ENCODE measurements around the gene PAMR1. TPM values are rescaled to one million over a fixed set of nuclear protein-coding genes. Genes with fewer than 3 reads are reported as not detected.

The PAMR1 gene
- total and polyA plus RNA-seq, 2 donors from 2014 or later = 2.2 to 2.4 TPM

DNA sequence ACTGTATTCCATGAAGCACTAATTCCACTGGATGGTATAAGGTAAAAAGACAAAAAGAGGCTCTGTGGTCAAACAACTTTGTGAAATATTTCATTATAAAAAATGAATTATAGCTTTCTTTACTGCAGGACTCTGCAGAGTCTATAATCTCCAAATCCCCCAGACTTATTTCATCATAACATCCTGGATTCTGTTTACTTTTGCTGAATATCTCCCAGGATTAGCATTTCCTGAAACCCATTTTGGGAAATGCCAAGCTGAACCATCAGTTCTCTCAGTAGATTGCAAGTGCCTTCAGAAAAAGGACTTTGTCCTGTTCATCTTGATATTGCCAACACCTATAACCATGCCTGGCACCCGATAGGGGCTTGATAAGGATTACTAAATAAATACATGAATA is 7.9 kb downstream of the PAMR1 start:
- FAIRE-seq = no peak
- Histone ChIP-seq H3K27me3 (ENCODE audit: control insufficient read depth, insufficient read depth, low read length) (no peaks in the 10 kb centered on the region), H3K9me3 (ENCODE audit: control insufficient read depth in 2 of 3, insufficient read depth in 1 of 3, low read length in 3 of 3) (no peaks in the 10 kb centered on the region), H3K9ac (ENCODE audit: low read length in 3 of 3) (no peak overlapping the region), H3K27ac (ENCODE audit: low read depth in 2 of 2, low read length in 2 of 2) (no peak overlapping the region), H3K4me3 (ENCODE audit: low read length in 3 of 3) (no peak overlapping the region), H3K36me3 (ENCODE audit: control insufficient read depth in 2 of 3, insufficient read depth in 3 of 3, low read length in 3 of 3) (no peaks in the 10 kb centered on the region), H3K4me1 (ENCODE audit: control insufficient read depth in 2 of 3, insufficient read depth in 2 of 3, low read depth in 1 of 3, low read length in 3 of 3) (no peaks in the 10 kb centered on the region)
- intact Hi-C loops (cut with DNase I) = no loop called here
- no peak for DNase-seq
- TF ChIP-seq, protein P1, sequence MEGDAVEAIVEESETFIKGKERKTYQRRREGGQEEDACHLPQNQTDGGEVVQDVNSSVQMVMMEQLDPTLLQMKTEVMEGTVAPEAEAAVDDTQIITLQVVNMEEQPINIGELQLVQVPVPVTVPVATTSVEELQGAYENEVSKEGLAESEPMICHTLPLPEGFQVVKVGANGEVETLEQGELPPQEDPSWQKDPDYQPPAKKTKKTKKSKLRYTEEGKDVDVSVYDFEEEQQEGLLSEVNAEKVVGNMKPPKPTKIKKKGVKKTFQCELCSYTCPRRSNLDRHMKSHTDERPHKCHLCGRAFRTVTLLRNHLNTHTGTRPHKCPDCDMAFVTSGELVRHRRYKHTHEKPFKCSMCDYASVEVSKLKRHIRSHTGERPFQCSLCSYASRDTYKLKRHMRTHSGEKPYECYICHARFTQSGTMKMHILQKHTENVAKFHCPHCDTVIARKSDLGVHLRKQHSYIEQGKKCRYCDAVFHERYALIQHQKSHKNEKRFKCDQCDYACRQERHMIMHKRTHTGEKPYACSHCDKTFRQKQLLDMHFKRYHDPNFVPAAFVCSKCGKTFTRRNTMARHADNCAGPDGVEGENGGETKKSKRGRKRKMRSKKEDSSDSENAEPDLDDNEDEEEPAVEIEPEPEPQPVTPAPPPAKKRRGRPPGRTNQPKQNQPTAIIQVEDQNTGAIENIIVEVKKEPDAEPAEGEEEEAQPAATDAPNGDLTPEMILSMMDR (IDR thresholded peaks at IDR 0.05; ENCODE audit: borderline replicate concordance, extremely low read depth, insufficient read depth) = no peak

DNA sequence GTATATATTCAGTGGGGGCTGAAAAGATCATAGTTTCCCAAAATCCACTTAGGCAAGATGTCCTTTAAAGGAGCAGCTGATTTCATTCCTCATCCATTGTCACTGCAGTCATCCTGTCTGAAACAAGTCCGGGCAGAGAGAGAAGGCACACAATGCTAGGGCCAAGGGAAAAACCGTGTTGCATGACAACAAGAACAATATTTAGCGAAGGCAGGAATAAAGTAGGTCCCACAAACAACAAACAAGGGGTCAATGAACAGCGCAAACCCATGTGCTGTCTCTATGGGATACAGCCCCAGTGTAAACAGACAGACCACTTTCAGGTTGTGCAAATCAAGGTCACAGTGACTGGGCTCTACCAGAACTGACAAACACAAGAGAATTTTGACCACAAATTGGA is 9.0 kb downstream of the PAMR1 start:
- no peaks in the 10 kb centered on the region for H3K27me3 ChIP-seq (ENCODE audit: control insufficient read depth, insufficient read depth, low read length)
- no peaks in the 10 kb centered on the region for H3K4me1 ChIP-seq (ENCODE audit: control insufficient read depth in 2 of 3, insufficient read depth in 2 of 3, low read depth in 1 of 3, low read length in 3 of 3)
- no peak for DNase-seq
- intact Hi-C loops (cut with DNase I) = no loop called here
- FAIRE-seq = no peak
- no peak overlapping the region for H3K9ac ChIP-seq (ENCODE audit: low read length in 3 of 3)
- H3K4me3 ChIP-seq (ENCODE audit: low read length in 3 of 3) = no peak overlapping the region
- TF ChIP-seq, protein P1 (IDR thresholded peaks at IDR 0.05; ENCODE audit: borderline replicate concordance, extremely low read depth, insufficient read depth) = no peak
- H3K9me3 ChIP-seq (ENCODE audit: control insufficient read depth in 2 of 3, insufficient read depth in 1 of 3, low read length in 3 of 3) = no peaks in the 10 kb centered on the region
- H3K27ac ChIP-seq (ENCODE audit: low read depth in 2 of 2, low read length in 2 of 2) = no peak overlapping the region
- no peaks in the 10 kb centered on the region for H3K36me3 ChIP-seq (ENCODE audit: control insufficient read depth in 2 of 3, insufficient read depth in 3 of 3, low read length in 3 of 3)

DNA sequence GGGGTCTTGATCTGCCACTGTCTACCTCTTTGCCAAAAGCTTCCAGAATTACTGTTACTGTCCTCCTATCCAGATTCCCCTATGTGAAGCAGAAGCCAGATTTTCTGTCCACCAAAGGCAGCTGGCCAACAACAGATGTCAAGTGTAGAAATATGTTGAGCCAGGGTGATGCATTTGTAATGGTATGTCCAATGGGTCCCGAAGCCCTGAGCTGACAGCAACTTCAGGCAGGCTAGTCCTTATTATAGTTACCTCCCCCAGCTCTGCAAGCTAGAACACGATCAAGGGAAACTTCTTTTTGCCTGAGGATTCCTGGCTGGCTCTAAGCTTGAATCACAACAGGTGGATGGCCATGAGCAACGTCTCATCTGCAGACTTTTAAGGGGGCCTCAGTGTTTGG is 10.2 kb downstream of the PAMR1 start:
- intact Hi-C loops (cut with DNase I) = no loop called here
- no peak overlapping the region for H3K9ac ChIP-seq (ENCODE audit: low read length in 3 of 3)
- TF ChIP-seq, protein P1 (IDR thresholded peaks at IDR 0.05; ENCODE audit: borderline replicate concordance, extremely low read depth, insufficient read depth) = no peak
- FAIRE-seq (no peak), DNase-seq (no peak)
- H3K27me3 ChIP-seq (ENCODE audit: control insufficient read depth, insufficient read depth, low read length) = no peaks in the 10 kb centered on the region
- H3K36me3 ChIP-seq (ENCODE audit: control insufficient read depth in 2 of 3, insufficient read depth in 3 of 3, low read length in 3 of 3) = no peaks in the 10 kb centered on the region
- no peaks in the 10 kb centered on the region for H3K9me3 ChIP-seq (ENCODE audit: control insufficient read depth in 2 of 3, insufficient read depth in 1 of 3, low read length in 3 of 3)
- H3K4me1 ChIP-seq (ENCODE audit: control insufficient read depth in 2 of 3, insufficient read depth in 2 of 3, low read depth in 1 of 3, low read length in 3 of 3) = no peaks in the 10 kb centered on the region
- no peak overlapping the region for H3K4me3 ChIP-seq (ENCODE audit: low read length in 3 of 3)
- no peak overlapping the region for H3K27ac ChIP-seq (ENCODE audit: low read depth in 2 of 2, low read length in 2 of 2)

DNA sequence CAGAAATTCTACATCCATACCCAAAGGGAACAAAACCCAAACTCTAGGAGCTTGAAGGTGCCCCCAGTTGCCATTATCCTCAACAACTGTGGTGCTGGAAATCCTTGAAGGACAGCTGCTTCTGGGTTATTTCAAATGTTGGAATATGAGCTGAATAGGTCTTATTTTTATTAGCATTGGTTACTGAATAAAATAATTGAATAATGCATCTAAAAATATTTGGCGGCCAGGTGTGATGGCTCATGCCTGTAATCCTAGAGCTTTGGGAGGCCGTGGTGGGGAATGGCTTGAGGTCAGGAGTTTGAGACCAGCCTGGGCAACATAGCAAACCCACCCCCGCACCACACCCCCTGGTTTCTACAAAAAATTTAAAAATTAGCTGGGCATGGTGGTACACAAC is 10.9 kb downstream of the PAMR1 start:
- FAIRE-seq = no peak
- intact Hi-C loops (cut with DNase I) = no loop called here
- TF ChIP-seq, protein P1 (IDR thresholded peaks at IDR 0.05; ENCODE audit: borderline replicate concordance, extremely low read depth, insufficient read depth) = no peak

More for the DNA sequence above, 10.9 kb downstream of the PAMR1 start:
- no peak for DNase-seq
- H3K9ac ChIP-seq (ENCODE audit: low read length in 3 of 3) = no peak overlapping the region
- H3K9me3 ChIP-seq (ENCODE audit: control insufficient read depth in 2 of 3, insufficient read depth in 1 of 3, low read length in 3 of 3) = no peaks in the 10 kb centered on the region
- no peaks in the 10 kb centered on the region for H3K4me1 ChIP-seq (ENCODE audit: control insufficient read depth in 2 of 3, insufficient read depth in 2 of 3, low read depth in 1 of 3, low read length in 3 of 3)
- H3K27me3 ChIP-seq (ENCODE audit: control insufficient read depth, insufficient read depth, low read length) = no peaks in the 10 kb centered on the region
- no peaks in the 10 kb centered on the region for H3K36me3 ChIP-seq (ENCODE audit: control insufficient read depth in 2 of 3, insufficient read depth in 3 of 3, low read length in 3 of 3)
- H3K4me3 ChIP-seq (ENCODE audit: low read length in 3 of 3) = no peak overlapping the region
- no peak overlapping the region for H3K27ac ChIP-seq (ENCODE audit: low read depth in 2 of 2, low read length in 2 of 2)
